ENCODE data around the gene TBC1D22A. TPM values are rescaled to one million over a fixed set of nuclear protein-coding genes. Genes with fewer than 3 reads are reported as not detected.

TBC1D22A gene
- total RNA-seq, 1 experiment from 2014 or later, result 26.0 TPM

DNA sequence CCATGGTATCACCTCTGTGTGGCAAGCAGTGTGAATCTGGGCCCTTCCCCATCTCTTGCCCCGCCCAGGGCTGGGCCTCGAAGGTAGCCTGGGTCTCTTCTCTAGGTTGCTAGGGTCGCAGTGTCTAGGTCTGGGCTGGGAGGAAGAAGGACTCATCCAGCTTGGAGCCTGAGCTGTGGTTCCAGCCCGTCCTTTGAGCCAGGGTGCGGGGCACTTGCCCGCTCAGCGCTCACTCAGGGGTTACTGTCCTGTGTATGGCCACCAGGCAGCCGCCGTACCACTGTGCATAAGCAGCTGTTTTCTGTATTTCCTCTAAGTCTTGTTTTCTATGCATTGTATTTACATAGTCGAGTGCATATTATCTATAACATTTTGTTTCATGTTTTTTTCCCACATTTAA lies 160.9 kb downstream of the TBC1D22A start:
- Mint-ChIP-seq H3K9me3 (ENCODE audit: unreplicated experiment) (peaks cover 11% of the 10 kb centered on the region), H3K27ac (ENCODE audit: low read depth, unreplicated experiment) (no peak overlapping the region), H3K27me3 (ENCODE audit: insufficient read depth, unreplicated experiment) (no peaks in the 10 kb centered on the region), H3K4me1 (ENCODE audit: insufficient read depth, unreplicated experiment) (no peaks in the 10 kb centered on the region), H3K36me3 (ENCODE audit: insufficient read depth, unreplicated experiment) (no peaks in the 10 kb centered on the region), H3K4me3 (ENCODE audit: unreplicated experiment) (no peak overlapping the region)
- ChIA-PET POLR2A (no interaction called here), CTCF (interaction anchor here (1.0 to 1.9 kb wide), 2 partner anchors 120 to 125 kb away, joined by 5 to 8 read pairs; no protein-coding TSS in a partner anchor)
- BruUV-seq (replicated peaks), result no TSS peak
- intact Hi-C loops (cut with micrococcal nuclease), result no loop called here
- TF ChIP-seq, protein P1, sequence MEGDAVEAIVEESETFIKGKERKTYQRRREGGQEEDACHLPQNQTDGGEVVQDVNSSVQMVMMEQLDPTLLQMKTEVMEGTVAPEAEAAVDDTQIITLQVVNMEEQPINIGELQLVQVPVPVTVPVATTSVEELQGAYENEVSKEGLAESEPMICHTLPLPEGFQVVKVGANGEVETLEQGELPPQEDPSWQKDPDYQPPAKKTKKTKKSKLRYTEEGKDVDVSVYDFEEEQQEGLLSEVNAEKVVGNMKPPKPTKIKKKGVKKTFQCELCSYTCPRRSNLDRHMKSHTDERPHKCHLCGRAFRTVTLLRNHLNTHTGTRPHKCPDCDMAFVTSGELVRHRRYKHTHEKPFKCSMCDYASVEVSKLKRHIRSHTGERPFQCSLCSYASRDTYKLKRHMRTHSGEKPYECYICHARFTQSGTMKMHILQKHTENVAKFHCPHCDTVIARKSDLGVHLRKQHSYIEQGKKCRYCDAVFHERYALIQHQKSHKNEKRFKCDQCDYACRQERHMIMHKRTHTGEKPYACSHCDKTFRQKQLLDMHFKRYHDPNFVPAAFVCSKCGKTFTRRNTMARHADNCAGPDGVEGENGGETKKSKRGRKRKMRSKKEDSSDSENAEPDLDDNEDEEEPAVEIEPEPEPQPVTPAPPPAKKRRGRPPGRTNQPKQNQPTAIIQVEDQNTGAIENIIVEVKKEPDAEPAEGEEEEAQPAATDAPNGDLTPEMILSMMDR (IDR thresholded peaks at IDR 0.05; ENCODE audit: unreplicated experiment), result no peak
- DNase-seq (ENCODE audit: unreplicated experiment), result no peak

DNA sequence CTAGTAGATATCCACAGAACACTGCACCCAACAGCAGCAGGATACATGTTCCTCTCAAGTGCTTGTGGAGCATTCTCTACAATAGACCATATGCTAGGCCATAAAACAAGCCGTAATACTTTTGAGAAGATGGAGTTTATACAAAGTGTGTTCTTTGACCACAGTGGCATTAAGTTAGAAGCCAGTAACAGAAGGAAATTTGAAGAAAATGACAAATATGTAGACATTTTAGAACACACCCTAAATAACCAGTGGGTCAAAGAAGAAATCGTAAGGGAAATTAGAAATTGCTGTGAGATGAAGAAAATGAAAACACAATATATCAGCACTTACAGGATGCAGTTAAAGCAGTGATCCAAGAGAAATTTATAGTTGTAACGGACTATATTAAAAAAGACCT lies 163.4 kb downstream of the TBC1D22A start:
- H3K27ac Mint-ChIP-seq (ENCODE audit: low read depth, unreplicated experiment), result no peak overlapping the region
- BruUV-seq (replicated peaks), result TSS peak; percentile 23
- DNase-seq (ENCODE audit: unreplicated experiment), result no peak

GRCh38 chr22:46929046-46929709 lies 166.7 kb downstream of the TBC1D22A start:
- Mint-ChIP-seq H3K4me1 (ENCODE audit: insufficient read depth, unreplicated experiment) (peaks cover 6% of the 10 kb centered on the region), H3K27me3 (ENCODE audit: insufficient read depth, unreplicated experiment) (no peaks in the 10 kb centered on the region), H3K4me3 (ENCODE audit: unreplicated experiment) (no peak overlapping the region), H3K27ac (ENCODE audit: low read depth, unreplicated experiment) (no peak overlapping the region), H3K9me3 (ENCODE audit: unreplicated experiment) (no peaks in the 10 kb centered on the region), H3K36me3 (ENCODE audit: insufficient read depth, unreplicated experiment) (peaks cover 4% of the 10 kb centered on the region)
- intact Hi-C loops (cut with micrococcal nuclease), result no loop called here
- POLR2A ChIA-PET, result no interaction called here
- CTCF ChIA-PET, result interaction anchor here (0.6 kb wide), 2 partner anchors 211 to 668 kb away, joined by 3 to 4 read pairs; no protein-coding TSS in a partner anchor
- DNase-seq (ENCODE audit: unreplicated experiment), result no peak
- BruUV-seq (replicated peaks), result no TSS peak
- TF ChIP-seq, protein P1 (IDR thresholded peaks at IDR 0.05; ENCODE audit: unreplicated experiment), result no peak

More for the DNA sequence above, 163.4 kb downstream of the TBC1D22A start:
- Mint-ChIP-seq H3K27me3 (ENCODE audit: insufficient read depth, unreplicated experiment) (no peaks in the 10 kb centered on the region), H3K9me3 (ENCODE audit: unreplicated experiment) (peaks cover 11% of the 10 kb centered on the region), H3K4me3 (ENCODE audit: unreplicated experiment) (no peak overlapping the region), H3K4me1 (ENCODE audit: insufficient read depth, unreplicated experiment) (no peaks in the 10 kb centered on the region), H3K36me3 (ENCODE audit: insufficient read depth, unreplicated experiment) (no peaks in the 10 kb centered on the region)
- TF ChIP-seq, protein P1 (IDR thresholded peaks at IDR 0.05; ENCODE audit: unreplicated experiment), result no peak
- ChIA-PET POLR2A (no interaction called here), CTCF (no interaction called here)
- intact Hi-C loops (cut with micrococcal nuclease), result no loop called here

DNA sequence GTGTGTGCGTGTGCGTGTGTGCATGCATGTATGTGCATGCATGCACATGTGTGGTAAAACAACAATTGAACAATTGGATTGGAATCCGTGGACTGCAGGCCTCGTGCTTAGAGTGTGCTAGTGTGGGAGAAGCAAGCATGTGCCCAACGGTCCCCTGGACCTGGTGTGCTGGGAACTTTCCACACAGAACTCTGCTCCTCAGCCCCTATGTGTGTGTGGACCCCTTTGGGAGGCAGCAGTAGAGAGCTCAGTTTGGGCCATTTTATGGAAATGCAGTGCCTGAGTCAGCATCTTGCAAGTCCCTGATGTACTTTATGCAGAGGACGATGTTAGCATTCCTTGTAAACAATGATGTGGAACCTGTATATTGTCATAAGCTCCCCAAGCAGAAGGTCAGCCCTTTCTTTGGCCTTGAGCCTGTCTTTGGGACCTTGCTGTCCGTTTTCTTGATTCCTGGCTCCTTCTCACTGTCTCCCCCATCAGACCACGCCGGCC lies 167.3 kb downstream of the TBC1D22A start:
- Mint-ChIP-seq H3K4me3 (ENCODE audit: unreplicated experiment) (no peak overlapping the region), H3K9me3 (ENCODE audit: unreplicated experiment) (no peaks in the 10 kb centered on the region)
- POLR2A ChIA-PET, result no interaction called here

More for the DNA sequence above, 167.3 kb downstream of the TBC1D22A start:
- BruUV-seq (replicated peaks), result no TSS peak
- TF ChIP-seq, protein P1 (IDR thresholded peaks at IDR 0.05; ENCODE audit: unreplicated experiment), result no peak
- intact Hi-C loops (cut with micrococcal nuclease), result no loop called here
- Mint-ChIP-seq H3K4me1 (ENCODE audit: insufficient read depth, unreplicated experiment) (peaks cover 9% of the 10 kb centered on the region), H3K27ac (ENCODE audit: low read depth, unreplicated experiment) (no peak overlapping the region), H3K36me3 (ENCODE audit: insufficient read depth, unreplicated experiment) (peaks cover 4% of the 10 kb centered on the region), H3K27me3 (ENCODE audit: insufficient read depth, unreplicated experiment) (no peaks in the 10 kb centered on the region)
- CTCF ChIA-PET, result interaction anchor here (0.6 kb wide), 1 partner anchor 211 kb away, joined by 3 read pairs; no protein-coding TSS in a partner anchor
- DNase-seq (ENCODE audit: unreplicated experiment), result no peak
